Activated gamma-delta T cell treated with Interleukin-2 at 50 U/mL for 16 hours (primary cell): Measurements from ENCODE around the gene FIGNL1.
A peak's percentile ranks its signal among the peaks of the same experiment; 100 is the strongest.

Source experiments
- DNase-seq: peaks from one replicate; pipeline ENCODE4 v3.0.0-alpha.2; 2020

The FIGNL1 gene

DNA sequence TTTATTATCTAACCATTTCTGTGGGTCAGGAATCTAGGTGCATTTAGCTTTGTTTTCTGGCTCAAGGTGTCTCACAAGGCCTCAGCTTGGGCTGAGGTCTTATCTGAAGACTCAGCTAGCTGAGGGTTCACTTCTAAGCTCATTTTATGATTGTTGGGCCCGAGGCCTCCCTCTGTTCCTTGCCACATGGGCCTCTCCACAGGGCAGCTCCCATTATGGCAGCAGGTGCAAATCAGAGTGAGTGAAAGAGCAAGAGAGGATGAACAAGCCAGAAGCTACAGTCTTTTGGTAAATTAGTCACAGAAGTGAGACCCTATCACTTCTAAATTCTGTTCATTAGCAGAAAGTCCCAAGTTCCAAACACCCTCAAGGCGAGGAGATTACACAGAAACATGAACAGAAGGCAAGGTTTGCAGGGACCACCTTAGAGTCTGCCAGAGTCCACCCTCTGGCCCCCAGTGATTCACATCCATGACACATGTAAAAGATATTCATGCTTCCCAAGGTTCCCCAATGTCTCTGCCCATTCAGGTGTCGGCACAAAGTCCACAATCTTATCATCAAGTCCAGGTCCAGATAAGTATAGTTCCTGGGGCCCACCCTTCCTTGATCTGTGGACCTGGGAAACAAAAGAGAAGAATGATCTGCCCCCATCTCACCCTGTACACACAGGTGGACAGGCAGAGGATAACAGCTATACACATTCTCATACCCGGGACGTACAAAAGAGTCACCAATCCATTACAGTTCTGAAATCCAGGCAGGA, 23.7 kb downstream of the FIGNL1 start:
- DNase-seq, result no peak

DNA sequence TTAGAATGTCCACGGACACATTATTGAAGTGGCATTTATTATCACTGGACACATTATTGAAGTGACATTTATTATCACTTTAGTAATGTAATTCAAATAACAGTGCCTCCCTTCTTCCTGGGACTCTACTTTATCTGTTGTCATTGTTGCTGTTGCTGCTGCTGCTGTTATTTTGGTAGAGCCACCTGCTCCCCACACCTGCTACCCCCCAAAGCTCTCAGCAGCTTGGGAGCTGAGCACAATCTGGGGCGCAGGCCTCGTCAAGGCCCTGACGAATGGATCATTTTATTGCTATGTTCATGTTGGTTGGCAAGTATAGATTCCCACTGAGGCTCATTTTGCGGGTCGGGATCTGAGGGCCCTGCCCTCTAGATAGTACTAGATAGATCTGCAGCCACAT, 24.8 kb downstream of the FIGNL1 start:
- no peak for DNase-seq

DNA sequence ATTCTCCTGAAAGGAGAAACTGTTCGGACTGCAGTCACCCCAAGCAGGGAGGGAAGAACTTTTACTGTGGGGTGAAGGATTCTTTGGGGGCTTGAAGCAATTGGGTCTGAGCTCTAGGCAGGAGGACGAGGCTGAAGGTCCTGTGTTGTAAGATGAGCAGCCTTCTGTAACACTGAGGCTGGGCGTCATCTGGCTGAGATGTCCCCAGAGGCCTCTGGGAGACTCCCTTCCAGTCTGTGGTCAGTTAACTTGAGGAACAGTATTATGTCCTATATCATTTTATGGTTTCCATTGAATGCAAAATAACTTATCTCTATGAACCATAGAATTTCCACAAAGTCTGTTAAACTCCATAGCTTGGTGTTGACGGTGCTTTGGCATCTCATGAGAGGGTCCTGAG, 26.3 kb downstream of the FIGNL1 start:
- no peak for DNase-seq

DNA sequence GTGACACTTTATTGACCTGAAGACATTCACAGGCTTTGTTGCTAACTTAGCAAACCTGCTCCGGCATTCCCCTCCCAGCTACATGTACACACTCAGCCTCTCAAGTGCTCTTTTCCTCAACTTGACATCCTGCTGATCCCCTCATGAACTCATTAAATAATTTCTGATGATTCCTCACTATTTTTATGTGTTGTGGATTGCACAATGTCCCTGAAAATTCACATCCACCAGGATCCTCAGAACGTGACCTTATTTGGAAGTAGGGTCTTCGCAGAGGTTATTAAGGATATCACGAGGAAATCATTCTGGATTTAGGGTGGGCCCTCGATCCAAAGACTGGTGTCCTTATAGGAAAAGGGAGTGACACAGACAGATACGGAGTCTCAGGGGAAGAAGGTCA, 27.3 kb downstream of the FIGNL1 start:
- no peak for DNase-seq

DNA sequence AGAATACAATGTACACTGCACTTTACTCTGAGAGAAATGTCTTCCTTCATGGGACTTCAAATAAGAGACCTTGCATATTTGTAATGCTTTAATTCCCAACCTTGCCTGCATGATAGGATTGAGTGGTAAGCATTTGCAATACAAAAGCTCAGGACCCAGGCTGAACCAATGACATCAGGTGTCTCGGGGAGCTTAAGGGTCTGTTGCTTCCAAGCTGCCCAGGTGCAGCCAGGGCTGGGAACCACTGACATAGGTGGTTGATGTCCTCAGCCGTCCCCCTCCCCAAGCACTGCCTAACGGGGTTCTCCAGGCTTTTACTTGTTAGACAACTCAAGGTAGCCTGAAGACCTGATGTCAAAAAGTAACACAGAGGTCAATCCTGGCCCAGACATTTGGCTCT, 29.1 kb downstream of the FIGNL1 start:
- no peak for DNase-seq

DNA sequence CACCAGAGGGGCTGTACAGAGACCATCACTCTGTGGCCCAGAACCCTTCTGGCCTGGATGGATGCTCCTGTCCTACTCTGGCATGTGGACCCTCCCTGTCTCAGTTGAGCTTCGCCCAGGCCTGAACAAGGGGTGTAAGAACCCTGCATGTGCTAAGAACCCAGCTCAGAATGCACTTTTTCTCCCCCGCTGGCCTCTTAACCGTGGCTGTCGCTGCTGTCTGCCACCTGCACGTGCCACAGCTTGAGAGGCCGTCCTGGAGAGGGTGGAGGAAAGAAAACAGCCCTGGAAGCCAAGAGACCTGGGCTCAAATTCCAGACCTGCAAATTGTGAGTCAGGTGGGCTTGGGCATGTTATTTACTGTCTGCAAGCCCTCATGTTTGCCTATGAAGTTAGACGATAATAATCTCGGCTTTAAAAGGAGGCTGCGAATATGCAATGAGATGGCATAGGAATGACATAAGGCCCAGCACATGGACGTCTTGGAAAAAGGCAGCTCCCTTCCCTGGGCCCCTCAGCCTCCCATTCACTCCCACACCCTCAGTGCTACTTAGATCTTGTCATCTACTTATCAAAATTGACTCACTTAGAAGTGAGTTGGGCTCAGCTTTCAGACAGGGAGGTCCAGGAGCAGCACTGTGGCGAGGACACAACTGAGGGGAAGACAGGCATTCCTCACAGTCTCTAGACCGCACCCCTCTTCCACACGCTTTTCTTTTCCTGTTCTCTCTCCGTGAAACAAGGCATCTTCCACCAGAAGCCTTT, 31.4 kb downstream of the FIGNL1 start:
- no peak for DNase-seq

DNA sequence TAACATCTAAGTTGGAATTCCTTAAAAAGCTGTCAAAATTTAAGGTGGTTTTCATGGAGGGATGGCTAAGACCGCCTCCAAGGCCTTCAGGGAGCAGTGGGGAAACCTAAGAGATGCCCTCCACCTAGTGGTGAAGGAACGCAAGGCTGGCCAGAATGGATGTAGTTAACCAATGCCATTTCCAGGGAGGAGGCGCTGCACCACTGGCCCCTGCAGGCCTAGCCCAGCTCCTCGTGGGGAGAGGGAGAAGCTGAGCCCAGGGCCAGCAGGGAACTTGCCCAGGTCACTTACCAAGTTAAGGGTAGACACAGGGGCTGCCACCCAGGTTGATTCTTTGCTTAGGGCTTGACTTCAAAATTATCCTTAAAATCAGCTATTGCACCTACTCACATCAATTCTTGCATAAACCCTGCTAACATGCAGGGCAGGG, 32.0 kb downstream of the FIGNL1 start:
- DNase-seq, result peak; percentile 65

DNA sequence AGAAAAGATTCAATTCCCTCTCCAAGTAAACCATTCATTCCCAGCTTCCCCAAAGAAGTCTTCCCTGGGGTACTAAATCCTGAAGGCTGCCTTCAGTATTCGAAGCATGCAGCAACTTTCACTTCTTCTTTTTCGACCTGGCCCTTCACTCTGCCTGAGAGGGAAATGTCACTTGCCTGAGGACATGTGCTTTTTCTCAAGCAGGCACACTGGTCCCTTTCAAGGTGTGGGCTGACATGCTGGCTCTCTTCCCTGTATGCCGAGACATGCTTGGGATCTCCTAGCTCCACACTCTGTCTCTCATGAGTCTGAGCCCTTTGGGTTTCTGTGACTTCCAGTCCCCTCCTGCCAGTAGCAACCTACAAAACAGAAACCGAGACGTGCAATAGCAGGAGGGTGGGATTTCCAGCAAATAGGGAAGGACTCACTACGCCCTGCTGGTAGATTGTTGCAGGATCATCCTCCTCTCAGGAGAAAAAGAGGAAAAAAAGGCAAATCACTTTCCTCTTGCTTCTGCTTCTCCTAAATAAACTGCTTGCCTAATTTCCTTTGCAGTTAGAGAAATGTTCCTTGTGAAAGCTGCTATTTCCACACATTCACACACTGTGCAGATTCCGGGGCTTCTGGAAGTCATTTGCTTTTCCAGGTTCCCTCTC, 33.5 kb downstream of the FIGNL1 start:
- DNase-seq, result no peak

DNA sequence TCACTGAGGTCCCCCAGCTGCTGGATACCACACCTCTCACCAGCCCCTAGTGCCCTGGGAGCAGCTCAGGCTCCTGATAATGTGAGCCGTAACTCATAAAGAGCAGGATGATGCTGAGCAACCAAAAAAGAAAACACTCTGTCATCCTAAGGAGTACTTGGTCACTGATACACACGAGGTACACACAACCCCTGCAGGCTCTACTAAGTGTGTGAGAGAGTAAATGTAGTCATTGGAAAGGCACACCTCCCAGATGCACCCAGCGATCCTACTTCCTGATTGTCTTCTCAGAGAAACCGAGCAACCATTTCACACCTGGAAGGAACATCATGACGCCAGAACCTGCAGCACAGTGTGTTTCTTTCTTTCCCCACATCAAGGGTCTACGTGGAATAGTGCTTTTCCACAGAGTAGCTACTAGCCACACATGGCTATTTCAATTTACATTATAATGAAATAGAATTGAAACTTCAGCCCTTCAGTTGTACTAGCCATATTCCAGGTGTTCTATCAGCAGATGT, 34.2 kb downstream of the FIGNL1 start:
- DNase-seq, result no peak

DNA sequence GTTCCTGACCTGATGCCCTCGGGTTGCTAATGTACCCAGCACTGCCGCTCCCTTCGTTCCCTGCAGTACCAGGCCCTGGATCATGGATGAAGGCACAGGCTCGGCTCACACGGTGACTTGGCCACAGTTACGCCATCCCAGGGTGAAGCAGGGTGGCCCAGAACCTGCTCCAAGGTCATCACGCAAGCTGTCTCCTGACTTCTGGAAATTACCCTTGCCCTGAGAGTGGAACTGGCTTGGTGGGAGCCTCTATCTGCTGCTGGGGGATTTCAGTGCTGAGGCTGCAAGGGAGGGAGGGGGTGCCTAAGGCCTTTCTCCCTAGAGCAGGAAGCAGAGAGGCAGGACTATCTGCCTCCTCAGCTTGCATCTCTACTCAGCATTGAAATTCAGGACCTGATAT, 36.6 kb downstream of the FIGNL1 start:
- DNase-seq, result no peak

DNA sequence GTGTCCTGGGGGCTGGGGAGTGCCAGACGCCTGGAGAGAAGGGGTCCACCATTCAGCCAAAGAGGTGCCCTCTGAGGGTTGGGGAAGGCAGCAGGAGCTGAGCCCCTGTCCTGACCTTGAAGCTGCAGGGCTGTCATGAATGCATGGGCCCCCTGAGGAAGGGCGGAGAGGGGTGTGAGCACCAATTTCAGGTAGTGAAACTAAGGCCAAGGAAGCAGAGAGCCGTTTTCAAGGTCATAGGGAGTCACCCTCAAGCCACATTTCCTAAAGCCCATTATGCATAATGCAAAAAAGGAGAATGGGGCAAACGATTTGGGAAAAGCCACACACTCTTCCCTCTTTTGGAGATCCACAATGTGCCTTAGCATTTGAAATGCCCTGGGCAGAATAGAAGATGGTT, 37.2 kb downstream of the FIGNL1 start:
- no peak for DNase-seq

DNA sequence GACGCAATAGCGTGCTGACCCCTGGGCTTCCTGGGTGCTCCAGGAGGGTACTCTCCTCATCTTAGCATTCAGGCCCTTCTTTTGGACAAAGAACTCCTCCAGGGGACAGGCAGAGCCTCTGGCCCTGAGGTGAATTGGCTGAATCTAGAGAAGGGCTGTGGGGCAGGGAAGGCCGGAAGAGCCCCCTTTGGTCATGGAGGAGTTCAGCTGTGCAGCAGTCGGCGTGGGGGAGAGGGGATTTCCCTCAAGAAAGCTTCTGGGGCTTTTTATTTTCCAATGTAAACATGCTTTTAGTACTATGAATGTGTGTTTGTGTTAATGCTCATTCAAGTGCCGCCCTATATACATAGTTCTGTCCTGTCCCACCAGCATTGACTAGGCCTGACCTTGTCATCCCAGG, 38.8 kb downstream of the FIGNL1 start:
- no peak for DNase-seq

DNA sequence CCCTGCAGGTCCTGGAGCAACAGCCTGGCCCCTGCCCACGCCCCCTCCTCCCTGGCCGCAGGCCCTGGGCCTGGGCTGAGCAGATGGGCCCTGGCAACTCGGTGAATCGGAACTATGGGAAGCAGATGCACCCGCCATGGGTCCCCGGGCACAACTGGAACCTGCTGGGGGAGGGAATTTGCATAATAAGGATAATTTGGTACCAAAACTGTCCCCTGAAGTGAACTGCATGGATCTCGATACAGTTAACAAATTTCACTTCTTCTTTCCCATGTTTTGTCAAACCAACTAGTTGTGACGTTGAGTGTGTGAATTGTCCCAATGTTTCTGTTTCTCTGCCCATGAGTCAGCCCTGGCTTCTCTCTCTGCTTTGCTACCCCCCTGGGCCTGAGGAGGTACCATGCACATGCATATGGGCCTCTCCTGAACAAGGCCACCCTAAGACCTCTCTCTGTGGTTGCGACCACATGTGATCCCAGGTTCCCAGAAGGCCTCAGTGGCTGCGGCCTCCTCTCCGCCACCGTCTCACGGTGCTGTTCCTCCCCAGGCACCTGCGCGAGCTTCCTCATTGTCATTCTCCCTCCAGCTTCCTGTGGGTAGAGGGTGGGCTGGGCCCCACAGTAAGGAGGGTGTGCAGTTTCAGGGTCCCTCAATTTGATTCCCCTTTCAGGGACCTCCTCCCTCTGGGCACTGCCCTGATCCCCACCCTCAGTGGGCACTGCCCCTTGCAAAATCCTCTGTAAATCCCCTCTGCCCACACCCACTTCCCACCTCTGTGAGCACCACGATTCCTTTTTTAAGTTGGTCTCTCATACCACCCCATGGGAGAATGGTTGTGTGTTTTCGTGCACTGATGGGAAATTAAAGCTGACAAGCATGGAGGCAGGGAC, 40.0 kb downstream of the FIGNL1 start:
- no peak for DNase-seq

DNA sequence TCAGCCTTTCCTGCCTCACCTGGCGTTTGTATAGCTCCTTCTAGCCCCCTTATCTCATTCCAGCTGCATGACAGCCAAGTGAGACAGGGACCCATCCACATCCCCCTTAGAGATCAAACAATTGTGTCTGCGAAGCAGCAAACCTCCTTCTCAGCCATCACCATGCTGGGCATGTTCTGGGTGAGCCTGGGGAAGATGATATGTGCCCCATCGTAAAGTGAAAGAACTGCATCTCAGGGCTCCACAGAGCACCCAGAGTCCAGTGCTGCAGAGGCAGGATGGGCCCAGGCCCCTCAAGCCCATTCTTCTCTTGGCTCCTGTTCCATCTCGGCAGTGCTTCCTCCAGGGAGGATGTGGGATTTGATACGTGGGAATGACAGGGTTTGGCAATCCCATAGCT, 43.2 kb downstream of the FIGNL1 start:
- no peak for DNase-seq

DNA sequence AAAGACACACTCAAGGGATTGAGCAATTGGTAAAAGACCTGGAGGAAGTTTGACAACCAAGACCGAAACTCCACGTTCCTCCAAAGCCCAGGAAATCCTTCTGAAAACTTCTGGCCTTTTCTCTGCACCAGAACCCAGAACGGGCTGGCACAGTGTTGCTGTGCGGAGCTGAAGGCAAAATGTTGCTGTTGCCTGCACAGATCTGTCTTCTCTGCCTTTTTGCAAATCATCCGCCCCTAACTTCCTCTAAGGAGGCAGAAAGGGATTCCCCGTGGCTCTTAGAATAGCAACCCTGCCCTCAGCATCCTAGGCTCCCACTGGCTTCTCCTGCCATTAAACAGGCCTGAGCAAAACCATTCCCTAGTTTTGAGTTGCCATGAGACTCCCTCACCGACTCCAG, 44.9 kb downstream of the FIGNL1 start:
- DNase-seq, result no peak

DNA sequence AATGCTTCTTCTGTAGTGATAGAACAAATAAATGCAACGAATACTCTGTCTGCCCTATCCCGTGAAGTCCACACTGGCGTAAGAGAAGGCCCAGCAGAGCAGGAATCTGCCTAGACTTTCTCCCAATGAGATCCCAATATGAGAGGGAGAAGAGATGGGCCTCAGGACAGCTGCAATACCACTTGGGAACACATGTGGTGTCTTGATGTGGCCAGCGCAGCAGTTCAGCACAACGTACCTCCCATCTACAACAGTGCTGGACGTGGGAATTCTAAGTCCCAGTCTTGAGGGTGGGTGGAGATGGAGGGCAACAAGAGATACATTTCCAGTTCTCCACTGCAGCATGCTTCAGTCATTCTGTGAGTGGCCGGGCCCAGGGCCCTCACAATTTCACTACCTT, 45.8 kb downstream of the FIGNL1 start:
- no peak for DNase-seq

DNA sequence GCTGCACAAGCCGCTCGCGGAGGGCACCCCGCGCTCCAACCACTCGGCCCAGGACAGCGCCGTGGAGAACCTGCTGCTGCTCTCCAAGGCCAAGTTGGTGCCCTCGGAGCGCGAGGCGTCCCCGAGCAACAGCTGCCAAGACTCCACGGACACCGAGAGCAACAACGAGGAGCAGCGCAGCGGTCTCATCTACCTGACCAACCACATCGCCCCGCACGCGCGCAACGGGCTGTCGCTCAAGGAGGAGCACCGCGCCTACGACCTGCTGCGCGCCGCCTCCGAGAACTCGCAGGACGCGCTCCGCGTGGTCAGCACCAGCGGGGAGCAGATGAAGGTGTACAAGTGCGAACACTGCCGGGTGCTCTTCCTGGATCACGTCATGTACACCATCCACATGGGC, 50.0 kb downstream of the FIGNL1 start:
- no peak for DNase-seq

DNA sequence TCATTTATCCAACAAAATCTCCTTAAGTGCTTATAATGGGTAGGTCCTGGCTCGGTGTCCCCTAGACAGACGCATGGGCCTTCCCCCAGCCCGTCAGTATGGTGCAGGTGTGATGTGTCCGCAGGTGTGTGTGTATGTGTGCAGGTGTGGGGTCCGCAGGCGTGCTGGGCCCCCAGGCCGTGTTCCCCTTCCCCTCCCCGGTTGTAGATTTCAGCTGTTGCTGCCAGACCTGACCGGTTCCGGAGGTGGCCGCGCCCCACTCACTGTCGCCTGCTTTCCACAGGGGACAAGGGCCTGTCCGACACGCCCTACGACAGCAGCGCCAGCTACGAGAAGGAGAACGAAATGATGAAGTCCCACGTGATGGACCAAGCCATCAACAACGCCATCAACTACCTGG, 50.5 kb downstream of the FIGNL1 start:
- no peak for DNase-seq

DNA sequence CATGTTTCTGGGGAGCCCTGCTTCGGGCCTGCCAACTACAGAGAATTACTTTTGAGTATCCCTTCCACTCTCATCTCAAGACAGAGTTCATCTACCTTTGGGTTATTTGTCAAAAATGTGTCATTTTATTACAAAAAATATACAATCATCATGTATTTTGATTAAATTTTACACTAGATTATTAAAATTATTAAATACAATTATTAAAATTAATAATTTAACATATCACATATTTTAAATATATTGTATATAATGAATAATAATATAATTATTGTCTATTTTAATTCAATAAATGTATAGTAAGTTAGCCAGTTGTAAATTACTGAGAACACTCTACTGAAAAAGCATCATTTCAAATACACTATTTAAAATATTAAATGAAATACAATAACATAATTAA, 50.9 kb downstream of the FIGNL1 start:
- no peak for DNase-seq

DNA sequence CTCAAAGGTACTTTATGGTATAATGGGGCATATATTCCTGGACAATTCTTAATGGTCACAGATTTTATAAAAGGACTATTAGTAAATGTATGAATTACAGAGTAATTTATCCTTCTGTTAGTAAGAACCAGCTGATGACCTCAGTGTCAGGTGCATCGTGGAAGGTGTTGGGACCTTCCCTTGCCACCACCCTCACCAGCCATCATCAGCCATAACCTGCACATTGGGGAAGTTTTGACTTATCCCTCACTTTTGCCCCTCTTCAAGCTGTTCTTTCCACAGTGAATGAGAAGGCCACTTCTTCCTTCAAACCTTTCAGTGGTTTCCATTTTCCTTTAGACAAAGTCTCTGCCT, 52.2 kb downstream of the FIGNL1 start:
- DNase-seq, result no peak

DNA sequence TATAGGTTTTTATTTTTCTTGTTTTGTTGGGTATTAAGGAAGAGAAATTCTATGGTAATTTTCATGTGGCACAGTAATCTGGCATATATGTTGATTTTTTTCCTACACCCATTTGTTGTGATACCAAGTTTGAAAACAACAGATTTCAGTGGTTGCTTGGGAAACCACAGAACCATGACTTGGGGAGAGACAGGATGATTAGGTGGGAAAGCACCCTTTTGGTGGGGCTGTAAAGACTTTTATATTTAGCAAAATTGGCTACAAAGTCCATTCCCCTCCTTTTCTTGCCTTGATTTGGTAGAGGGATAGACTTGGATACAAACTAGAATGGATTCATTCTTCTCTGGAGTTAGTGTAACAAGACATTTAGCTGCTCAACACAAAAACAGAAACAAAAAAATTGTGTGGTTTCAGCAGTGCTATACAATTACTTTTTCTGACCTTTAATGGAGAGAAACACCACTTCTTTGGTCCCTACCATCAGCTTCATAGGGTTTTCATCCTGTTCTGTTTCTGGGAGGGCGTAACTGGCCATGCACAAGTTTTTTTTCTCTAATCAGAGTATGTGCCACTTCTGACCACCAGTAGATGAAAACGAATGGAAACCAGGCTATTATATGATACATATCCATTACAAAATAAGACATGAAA, 52.7 kb downstream of the FIGNL1 start:
- no peak for DNase-seq

DNA sequence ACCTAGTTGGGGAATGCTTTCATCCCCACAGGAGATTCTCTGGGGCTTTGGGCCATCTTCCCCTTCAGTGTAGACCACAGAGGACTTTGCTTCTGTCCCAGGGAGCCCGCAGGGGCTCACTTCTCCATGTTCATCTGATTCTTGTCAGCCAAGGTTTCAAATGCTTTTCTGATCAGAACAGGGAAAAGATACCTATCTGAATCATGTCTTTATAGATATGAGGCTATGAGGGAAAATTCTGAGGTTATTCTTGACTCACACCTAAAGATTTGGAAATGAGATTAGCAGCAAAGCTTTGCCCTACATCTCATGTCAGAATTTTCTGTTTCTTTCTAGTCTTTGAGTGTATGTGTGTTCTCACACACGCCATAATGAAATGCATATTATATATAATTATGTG, 53.3 kb downstream of the FIGNL1 start:
- DNase-seq, result no peak
